LNCaP clone FGC (cell line): ENCODE results near the gene CHI3L1.

Source experiments
- DNase-seq: peaks from one replicate; pipeline ENCODE4 v3.0.0-alpha.2; 2011; ENCODE audit warnings: low read depth
- H3K4me3 ChIP-seq: 2 replicates; pipeline ENCODE4 v1.5.1; 2011; ENCODE audit warnings: mild to moderate bottlenecking, low read depth, low read length, control low read depth
- CTCF ChIP-seq: IDR thresholded peaks from 2 replicates; pipeline ENCODE4 v1.5.1; 2012; ENCODE audit warnings: mild to moderate bottlenecking; ENCODE audit not compliant: control insufficient read depth, insufficient read depth; ENCODE audit errors: extremely low read depth

Gene CHI3L1

GRCh38 chr1:203135636-203136305, 50.7 kb downstream of the CHI3L1 start:
- H3K4me3 ChIP-seq: no peak overlapping the region

GRCh38 chr1:203133970-203134725, 52.4 kb downstream of the CHI3L1 start:
- no peak overlapping the region for H3K4me3 ChIP-seq
- TF ChIP-seq CTCF: no peak
- DNase-seq: no peak

More at GRCh38 chr1:203135636-203136305, 50.7 kb downstream of the CHI3L1 start:
- TF ChIP-seq CTCF: no peak
- no peak for DNase-seq

- no peak for TF ChIP-seq CTCF
- H3K4me3 ChIP-seq: no peak overlapping the region
- DNase-seq: no peak
These were observed 54.8 kb downstream of the CHI3L1 start for GRCh38 chr1:203131548-203132200.

- TF ChIP-seq CTCF: no peak
- no peak overlapping the region for H3K4me3 ChIP-seq
- DNase-seq: no peak
These were observed 56.0 kb downstream of the CHI3L1 start for GRCh38 chr1:203130358-203130985.

GRCh38 chr1:203129501-203130231, 56.8 kb downstream of the CHI3L1 start:
- TF ChIP-seq CTCF: no peak
- peak; percentile 15 for DNase-seq
- no peak overlapping the region for H3K4me3 ChIP-seq
